SKM-1 treated with dmso at 0.1 percent for 144 hours (cell line): ENCODE measurements around the gene JPT2.
"Not testable (repeated sequence)": the region's sequence is repeated elsewhere in the genome, so short reads cannot be mapped to it uniquely, and the experiment has no call there.

Source experiments
- DNase-seq: peaks from one replicate; lab custom pipeline; 2025; ENCODE audit not compliant: unreplicated experiment; lab: John Stamatoyannopoulos, UW

JPT2 gene

GRCh38 chr16:1727651-1728624, 49.9 kb downstream of the JPT2 start:
- DNase-seq = no peak

GRCh38 chr16:1729026-1729425, 50.9 kb downstream of the JPT2 start:
- no peak for DNase-seq

- DNase-seq = no peak
Observed at GRCh38 chr16:1729445-1729844, 51.4 kb downstream of the JPT2 start.

GRCh38 chr16:1731073-1731472, 53.0 kb downstream of the JPT2 start:
- no peak for DNase-seq

- no peak for DNase-seq
Observed at GRCh38 chr16:1731603-1732002, 53.5 kb downstream of the JPT2 start.

GRCh38 chr16:1732071-1732470, 54.0 kb downstream of the JPT2 start:
- no peak for DNase-seq

- DNase-seq = not testable (repeated sequence)
Observed at GRCh38 chr16:1732551-1732987, 54.5 kb downstream of the JPT2 start.

- no peak for DNase-seq
Observed at GRCh38 chr16:1734123-1734522, 56.0 kb downstream of the JPT2 start.

- no peak for DNase-seq
Observed at GRCh38 chr16:1734816-1735215, 56.7 kb downstream of the JPT2 start.

- DNase-seq = no peak
Observed at GRCh38 chr16:1740234-1740633, 62.2 kb downstream of the JPT2 start.

GRCh38 chr16:1740781-1741490, 62.9 kb downstream of the JPT2 start:
- DNase-seq = no peak

GRCh38 chr16:1741553-1742165, 63.6 kb downstream of the JPT2 start:
- DNase-seq = no peak

- no peak for DNase-seq
Observed at GRCh38 chr16:1743376-1744337, 65.6 kb downstream of the JPT2 start.

GRCh38 chr16:1744338-1744840, 66.3 kb downstream of the JPT2 start:
- DNase-seq = no peak

GRCh38 chr16:1745181-1745899, 67.3 kb downstream of the JPT2 start:
- DNase-seq = no peak

- DNase-seq = no peak
Observed at GRCh38 chr16:1745900-1746692, 68.0 kb downstream of the JPT2 start.

GRCh38 chr16:1746693-1747195, 68.7 kb downstream of the JPT2 start:
- no peak for DNase-seq

- DNase-seq = no peak
Observed at GRCh38 chr16:1747934-1748333, 69.9 kb downstream of the JPT2 start.
